Lower leg skin (tissue), 3 donors: ENCODE measurements around the gene CYP2U1.

Experiments
- CTCF ChIP-seq, 3 donors: fragments of 450-650 bp; IDR thresholded peaks; one replicate each; pipeline ENCODE4 v1.5.1; 2016; ENCODE audit warnings: antibody characterized with exemption in 3 of 3, mild to moderate bottlenecking in 3 of 3, moderate library complexity in 2 of 3
- POLR2A ChIP-seq, 2 donors: fragments of 450-650 bp; IDR thresholded peaks; one replicate each; pipeline ENCODE4 v1.6.1; 2016 to 2017; ENCODE audit warnings: antibody characterized with exemption in 2 of 2, mild to moderate bottlenecking in 1 of 2, moderate library complexity in 1 of 2

- no peak for TF ChIP-seq CTCF (IDR thresholded peaks at IDR 0.05)
- no peak for TF ChIP-seq POLR2A (IDR thresholded peaks at IDR 0.05)
Observed at GRCh38 chr4:107977966-107978705, 46.8 kb downstream of the CYP2U1 start.
